GM15510 (cell line): ENCODE measurements around the gene EED.

Experiments used
- POLR2A ChIP-seq: IDR thresholded peaks from 3 replicates; pipeline ENCODE4 v1.6.1; 2011; ENCODE audit warnings: borderline replicate concordance; ENCODE audit not compliant: insufficient read length; ENCODE audit errors: extremely low read depth

The EED gene

GRCh38 chr11:86237267-86237804 lies 7.2 kb upstream of the EED start:
- no peak for TF ChIP-seq POLR2A

DNA sequence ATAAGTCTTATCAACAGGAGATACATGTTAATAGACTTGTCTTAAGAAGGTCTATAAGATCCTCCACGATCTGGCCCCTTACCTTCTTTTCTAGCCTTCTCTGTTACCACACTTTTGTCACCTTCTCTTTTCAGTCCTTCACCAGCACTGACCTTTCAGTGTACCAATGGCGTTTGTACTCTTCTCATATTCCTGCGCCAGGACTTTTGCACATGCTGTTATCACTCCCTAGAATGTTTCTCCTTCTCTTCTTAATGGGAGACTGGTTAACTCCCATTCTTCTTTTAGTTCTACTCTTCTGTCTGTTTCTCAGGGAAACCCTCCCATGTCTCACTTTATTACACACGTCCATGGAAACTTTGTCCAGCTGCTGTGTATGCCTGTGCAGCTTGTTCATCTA lies 4.4 kb upstream of the EED start:
- TF ChIP-seq POLR2A, result no peak

DNA sequence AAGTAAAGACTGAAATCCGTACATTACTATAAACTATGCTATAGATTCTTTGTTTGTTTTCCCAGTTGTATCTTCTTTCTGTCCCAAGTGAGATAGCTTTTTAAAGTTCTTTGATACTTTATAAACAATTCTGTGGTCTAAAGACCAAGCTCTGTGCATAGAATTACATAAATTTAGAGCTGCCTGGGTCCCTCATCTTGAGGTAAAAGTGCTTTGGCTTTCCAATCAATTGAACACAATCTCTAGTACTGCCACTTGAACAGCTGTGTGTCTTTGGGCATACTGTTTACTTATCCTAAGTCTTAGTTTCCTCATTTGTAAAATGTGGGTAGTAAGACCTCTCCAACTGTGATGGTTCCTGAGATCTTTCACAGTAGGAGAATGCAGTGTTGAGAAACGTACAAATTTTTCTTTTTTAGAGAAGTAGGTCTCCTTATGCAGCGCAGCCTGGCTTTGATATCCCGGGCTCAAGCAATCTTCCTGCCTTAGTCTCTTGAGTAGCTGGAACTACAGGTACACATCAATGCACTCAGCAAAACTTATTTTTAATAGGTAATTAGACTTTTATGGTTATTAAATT lies 2.5 kb upstream of the EED start:
- no peak for TF ChIP-seq POLR2A

- TF ChIP-seq POLR2A, result no peak
Observed at GRCh38 chr11:86243396-86243795, 1.2 kb upstream of the EED start.

DNA sequence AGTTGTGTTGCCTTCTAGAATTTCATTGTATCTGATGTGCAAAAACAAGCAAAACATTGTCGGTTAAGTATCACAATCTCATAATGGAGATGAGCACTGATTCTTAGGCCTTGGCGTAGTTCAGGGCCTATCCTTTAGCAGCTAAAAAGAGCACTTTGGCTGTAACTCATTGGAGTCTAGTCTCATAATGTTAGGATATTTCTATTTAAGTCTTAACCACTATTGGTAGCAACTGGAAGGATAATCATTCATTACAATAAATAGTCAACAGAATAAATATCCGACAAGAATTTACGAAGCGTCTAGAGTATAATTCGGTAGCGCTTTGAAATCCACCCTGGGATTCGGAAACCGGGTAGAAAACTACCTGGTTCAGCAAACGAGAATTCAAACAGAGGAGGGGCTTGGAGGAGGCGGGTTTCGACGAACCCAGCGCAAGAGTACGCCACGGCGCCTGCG lies 461 bp upstream of the EED start:
- TF ChIP-seq POLR2A, result no peak

DNA sequence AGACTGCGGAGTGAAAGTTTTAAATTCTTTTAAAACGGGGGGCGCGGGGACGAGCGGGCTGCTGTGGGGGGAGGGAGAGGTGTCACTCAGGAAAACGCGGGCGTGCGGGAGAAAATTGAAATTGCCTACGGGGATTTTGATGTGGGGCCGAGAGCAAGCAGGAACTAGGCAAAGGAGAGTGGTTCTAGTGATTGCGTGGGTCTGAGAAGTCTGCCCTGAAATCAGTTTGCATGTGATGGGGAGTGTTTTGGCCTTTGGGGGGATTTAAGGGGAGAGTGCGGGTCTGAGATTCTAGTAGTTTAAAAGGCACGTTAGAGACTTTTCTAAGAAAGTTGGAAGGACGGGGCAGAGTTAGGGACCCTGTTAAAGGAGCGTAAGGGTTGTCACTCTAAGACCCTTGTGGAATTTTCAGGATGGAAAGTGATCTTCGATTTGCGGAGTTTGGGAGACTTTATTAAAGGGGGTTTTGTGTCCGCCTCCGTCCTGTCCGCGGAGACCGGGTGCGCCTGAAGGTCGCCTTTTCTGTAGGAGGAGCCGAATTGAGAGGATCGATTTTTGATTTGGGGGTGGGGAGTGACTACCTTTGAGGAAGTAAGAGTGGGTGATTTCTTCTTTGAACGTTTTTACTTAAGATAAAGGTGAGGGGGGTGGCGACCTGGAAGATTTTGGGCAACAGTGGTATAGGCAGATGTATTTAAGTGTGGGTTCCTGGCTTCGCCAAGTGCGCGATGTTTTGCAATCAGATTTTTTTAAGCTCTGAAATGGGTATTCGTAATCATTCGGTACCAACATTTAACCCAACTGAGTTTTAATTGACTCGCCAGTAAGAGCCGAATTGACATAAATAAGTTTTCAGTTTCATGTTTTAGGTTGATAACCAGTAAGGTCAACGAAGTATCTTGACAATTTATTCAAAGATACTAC lies 1.1 kb downstream of the EED start:
- TF ChIP-seq POLR2A, result no peak

DNA sequence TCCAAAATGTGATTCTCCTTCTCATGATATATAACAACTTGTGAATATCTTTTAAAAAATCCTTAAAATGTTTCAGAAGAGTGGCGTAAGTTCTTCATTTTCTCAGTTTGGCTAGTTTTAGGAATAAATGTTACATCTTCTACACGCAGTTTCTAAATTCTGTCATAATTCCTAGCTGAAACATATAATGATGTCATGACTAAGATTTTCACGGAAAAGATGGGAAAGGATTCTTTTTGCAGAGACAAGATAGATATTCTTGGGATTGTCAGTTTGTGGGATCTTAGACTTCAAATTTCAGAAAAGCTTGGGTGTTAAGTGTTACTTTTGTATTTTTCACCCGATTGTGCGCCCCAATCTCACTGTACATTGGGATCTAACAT lies 1.7 kb downstream of the EED start:
- TF ChIP-seq POLR2A, result no peak

DNA sequence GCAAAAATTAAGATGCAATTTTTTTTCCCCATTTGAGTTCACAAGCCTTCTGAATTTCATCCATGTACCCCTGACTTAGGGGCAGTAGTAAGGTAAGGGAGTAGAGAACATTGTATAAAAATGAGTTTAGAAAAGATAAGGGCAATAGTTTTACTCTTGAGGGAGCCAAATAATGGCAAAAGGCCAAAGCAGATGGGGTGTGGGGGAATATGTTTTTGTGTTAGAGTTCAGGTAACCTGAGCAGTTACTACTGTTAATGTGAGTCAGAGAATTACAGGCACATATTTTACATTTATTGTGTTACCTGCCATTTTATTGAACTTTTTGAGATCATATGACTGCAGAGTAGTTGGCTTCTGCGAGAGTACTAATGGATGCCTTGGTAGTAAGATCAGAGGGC lies 3.1 kb downstream of the EED start:
- no peak for TF ChIP-seq POLR2A

DNA sequence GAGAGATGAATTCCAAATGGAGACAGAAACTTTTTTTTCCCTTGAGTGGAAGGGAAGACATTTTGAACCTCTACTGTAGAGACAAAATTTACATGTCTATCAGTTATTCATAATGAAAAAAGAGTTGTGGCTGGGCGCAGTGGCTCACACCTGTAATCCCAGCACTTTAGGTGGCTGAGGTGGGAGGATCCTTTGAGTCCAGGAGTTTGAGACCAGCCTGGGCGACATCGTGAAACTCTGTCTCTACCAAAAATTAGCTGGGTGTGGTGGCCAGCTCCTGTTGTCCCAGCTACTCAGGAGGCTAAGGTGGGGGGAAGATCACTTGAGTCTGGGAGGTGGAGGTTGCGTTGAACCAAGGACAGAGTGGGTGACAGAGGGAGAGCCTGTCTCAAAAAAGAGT lies 4.1 kb downstream of the EED start:
- TF ChIP-seq POLR2A, result no peak

- no peak for TF ChIP-seq POLR2A
Observed at GRCh38 chr11:86249307-86250098, 5.0 kb downstream of the EED start.

DNA sequence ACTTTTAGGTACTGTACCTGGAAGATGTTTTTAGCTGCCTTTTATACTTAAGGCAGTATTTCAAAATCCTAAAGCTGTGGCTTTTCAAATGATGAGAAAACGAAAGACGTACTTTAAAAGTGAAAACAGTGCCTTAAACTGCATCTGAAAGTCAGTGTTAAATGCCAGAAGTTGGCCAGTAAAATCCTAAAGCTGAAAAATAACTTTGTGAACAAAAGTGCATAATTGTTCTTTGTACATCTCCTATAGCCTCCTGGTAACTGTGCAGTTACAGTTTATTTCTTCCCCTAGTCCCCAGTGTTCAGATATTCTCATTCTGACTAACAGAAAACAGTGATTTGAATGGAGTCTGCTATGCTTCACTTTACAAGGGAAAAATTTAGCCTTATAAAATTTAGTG lies 6.8 kb downstream of the EED start:
- no peak for TF ChIP-seq POLR2A

DNA sequence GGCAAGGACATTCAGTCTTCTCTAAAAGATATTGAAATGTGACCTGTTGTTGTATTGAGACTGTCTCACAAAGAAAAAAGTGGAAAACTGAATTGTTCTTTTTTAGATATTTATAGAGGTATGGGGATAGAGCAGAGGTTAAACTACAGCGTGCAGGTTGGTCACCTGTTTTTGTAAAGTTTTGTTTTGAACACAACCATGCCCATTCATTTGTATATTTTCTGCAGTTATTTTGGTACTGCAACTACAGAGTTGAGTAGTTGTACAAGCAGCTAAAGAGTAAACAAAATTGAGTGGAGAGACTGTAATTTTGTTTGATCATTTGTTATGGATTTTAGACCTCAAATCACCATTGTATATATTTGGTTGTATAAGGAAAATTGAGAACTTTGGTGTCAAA lies 11.3 kb downstream of the EED start:
- TF ChIP-seq POLR2A, result no peak

DNA sequence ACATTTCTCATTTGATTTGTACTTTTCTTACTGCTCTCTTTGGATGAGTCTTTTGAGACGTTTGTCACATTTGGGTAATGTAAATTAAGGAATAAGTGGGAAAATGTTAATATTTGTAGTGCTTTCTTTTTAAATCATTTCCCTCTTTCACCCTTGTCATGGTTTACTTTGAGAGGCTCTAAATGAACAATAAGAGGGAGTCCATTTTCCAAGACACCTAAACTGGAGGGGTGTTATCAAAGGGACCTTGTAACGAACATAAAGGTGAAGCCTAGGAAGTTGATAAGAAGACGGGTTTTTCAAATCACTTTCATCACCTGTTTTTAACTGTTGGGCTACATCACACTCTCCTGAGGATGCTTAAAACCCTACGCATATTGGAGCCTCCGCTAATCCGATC lies 12.1 kb downstream of the EED start:
- no peak for TF ChIP-seq POLR2A

- no peak for TF ChIP-seq POLR2A
Observed at GRCh38 chr11:86257446-86257845, 12.9 kb downstream of the EED start.

DNA sequence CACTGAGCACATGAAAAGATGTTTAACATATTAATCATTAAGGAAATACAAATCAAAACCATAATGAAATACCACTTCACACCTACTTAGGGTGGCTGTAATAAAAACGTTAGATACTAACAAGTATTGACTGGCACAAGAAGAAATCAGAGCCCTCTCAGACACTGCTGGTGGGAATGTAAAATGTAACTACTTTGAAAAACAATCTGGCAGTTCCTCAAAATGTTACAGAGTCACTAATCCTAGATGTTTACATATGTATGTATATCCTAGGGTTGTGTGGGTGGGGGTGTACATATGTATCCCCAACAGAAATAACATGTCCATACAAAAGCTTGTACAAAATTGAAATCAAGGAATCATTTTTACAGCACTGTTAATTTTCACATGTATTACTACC lies 15.2 kb downstream of the EED start:
- TF ChIP-seq POLR2A, result no peak

- no peak for TF ChIP-seq POLR2A
Observed at GRCh38 chr11:86261328-86261727, 16.8 kb downstream of the EED start.

DNA sequence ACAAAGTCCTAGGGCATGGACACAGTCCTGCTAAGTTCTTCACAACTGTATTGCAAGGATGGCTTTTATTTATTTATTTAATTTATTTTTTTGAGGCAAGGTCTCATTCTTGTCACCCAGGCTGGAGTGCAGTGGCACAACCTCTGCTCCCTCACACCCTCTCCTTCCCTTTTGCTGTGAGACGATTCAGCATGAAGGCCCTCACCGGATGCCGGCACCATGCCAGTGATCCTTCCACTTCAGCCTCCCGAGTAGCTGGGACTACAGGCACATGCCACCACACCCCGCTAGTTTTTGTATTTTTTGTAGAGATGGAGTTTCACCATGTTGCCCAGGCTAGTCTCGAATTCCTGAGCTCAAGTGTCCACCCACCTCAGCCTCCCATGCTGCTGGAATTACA lies 17.8 kb downstream of the EED start:
- no peak for TF ChIP-seq POLR2A
